HG02798 (cell line): ENCODE data around the gene C22orf42.
"Not testable (repeated sequence)": the region's sequence is repeated elsewhere in the genome, so short reads cannot be mapped to it uniquely, and the experiment has no call there.

Source experiments
- ATAC-seq: cut with Tn5 transposase; IDR thresholded peaks from one replicate; pipeline ENCODE4 v1.9.1; 2021; ENCODE audit warnings: mild to moderate bottlenecking; ENCODE audit not compliant: unreplicated experiment, poor library complexity

Gene C22orf42

DNA sequence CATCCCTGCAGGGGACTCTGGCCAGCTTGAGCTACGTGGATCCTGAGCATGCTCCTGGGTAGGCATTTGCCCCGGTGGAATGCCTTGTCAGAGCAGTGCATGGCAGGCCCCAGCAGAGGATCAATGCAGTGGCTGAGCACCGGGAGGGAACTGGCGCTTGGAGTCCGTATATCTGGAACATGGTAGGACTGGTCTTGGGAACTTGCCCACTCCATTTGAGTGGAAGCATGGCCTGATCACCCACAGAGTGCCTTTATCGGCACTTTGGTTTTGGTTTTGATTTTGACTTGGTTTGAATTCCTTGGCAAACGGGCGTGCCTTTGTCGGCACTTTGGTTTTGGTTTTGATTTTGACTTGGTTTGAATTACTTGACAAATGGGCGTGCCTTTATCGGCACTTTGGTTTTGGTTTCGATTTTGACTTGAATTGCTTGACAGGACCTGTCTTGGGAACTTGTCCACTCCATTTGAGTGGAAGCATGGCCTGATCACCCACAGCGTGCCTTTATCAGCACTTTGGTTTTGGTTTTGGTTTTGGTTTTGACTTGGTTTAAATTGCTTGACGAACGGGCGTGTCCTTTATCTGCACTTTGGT lies 21.3 kb downstream of the C22orf42 start:
- ATAC-seq = not testable (repeated sequence)

DNA sequence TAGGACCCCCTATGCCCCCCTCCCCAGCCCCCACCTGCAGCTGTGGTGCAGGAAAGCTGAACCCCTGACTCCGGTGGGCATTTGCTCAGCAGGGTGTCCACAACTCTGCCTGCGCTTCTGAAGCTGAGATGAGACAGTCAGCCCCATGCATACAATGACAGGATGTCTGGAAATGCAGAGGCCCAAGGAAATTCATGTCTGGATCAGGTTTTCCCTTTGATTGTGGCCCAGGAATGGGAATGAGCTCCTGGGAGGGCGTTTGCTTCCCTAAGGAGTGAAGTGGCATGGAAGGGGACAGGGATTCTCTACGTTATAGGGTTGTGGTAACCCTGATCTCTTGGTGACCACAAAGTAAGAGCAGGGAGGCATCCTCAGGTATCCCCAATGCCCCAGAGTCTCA lies 22.2 kb downstream of the C22orf42 start:
- ATAC-seq = not testable (repeated sequence)

DNA sequence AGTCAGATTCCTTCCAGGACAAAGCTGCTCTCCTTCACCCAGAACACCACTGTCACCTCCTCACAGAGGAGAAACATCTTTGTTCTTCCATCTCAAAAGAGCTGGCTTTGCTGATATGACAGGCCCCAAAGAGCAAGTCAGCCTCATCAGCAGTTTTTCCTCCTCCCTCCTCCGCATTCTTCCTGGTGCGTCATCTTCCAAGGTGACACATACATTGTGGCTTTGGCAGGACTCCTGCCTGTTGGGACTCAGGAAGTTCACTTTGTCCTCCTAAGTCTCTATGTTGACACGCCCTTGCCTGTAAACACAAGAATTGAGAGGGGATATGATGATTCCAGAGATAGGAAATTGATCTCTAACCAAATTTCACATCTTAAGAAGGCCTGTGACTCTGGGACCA lies 23.1 kb downstream of the C22orf42 start:
- not testable (repeated sequence) for ATAC-seq

DNA sequence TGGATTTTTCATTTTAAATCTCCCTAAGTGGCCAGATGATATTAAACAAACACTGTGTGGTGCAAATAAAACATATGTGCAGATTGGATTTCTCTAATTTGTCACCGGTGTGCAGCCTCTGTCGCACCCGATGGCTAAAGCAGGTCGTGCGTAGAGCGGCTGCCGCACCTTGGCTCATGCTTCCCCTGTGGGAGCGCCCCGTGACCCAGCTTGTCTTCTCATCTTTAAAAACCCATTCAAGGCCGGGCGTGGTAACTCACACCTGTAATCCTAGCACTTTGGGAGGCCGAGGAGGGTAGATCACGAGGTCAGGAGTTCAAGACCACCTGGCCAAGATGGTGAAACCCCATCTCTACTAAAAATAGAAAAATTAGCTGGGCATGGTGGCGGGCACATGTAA lies 24.3 kb downstream of the C22orf42 start:
- not testable (repeated sequence) for ATAC-seq

DNA sequence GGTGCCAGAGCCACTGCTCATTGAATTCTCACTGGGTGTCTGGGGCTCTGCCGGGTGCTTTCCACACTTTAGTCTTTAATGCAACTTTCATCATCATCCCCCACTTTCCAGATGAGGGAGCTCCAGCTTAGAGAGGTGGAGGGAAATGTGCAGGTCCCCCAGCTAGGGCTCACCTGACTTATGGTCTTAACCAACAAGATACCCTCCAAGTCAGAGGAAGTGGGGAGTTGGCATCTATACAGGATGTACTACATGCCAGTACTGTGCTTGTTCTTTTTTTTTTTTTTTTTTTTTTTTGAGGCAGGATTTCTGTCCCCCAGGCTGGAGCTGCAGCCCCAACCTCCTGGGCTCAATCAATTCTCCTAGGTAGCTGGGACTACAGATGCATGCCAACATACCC lies 26.3 kb downstream of the C22orf42 start:
- ATAC-seq = no peak

DNA sequence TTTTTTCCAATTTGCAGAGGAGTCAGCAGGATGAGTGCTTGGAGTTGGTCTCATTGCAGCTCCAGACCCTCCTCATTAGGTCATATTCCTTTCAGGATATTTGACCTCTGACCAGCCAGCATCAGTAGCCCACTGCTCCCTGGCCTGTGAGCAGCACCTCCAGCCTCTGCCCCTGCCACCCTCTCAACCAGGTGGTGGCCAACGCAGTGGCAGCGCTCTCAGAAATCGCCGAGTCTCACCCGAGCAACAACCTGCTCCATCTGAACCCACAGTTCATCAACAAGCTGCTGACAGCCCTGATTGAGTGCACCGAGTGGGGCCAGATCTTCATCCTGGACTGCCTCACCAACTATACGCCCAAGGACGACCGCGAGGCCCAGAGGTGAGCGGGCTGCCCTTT lies 27.0 kb downstream of the C22orf42 start:
- no peak for ATAC-seq

DNA sequence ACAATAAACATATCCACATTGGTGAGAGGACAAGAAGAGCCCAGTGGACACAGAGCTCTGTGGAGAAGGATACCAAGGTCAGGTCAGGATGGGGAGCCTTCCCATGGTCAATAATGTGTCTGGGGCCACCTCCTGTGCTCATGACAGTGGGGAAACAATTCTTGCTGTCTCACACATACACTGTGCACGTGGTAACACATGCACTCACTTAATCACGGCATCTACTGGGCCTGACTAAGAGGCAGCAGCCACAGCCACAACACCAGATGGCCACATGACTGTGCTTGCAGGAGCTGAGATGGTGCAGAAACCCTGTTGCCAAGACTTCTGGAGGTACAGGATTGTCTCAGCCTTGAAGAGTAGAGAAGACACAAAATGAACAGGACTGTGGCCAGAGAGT lies 28.6 kb downstream of the C22orf42 start:
- no peak for ATAC-seq

DNA sequence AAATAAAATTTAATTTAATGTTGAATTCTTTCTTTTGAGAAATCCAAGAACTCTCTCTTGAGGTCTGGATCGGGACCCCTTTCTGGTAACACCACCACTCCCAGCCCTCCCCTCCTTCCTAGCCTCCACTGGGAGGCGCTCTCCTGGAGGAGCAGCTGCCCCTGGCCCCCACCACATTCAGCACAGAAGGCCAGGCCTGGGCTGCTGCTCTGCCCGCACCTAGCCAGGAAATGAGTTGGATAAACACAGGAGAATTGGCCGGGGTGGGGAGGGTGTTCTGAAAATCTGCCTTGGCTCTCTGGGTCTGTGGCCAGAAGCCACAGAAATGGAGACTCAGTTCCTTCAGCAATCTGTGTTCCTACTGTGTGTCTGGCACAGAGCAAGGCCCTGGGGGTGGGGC lies 31.2 kb downstream of the C22orf42 start:
- ATAC-seq = no peak

DNA sequence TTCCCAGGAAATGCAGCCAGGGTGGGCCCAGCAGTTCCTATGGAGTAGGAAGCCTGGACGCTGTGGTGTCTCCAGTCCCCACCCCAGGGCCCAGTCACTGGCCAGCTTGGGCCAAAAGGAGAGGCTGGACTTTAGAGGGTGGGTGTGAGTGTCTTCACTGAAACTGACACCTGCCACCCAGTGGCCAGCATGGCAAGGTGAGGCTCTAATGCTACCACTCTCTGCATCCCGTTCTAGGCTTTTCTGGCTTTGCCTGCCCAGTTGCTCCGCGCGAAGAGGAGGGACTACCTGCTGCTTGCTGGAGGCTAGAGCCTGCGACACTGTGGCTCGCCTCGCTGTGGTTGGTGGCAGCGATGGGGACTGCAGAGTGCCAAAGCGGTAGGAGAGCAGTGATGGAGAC lies 35.4 kb downstream of the C22orf42 start:
- ATAC-seq = no peak

DNA sequence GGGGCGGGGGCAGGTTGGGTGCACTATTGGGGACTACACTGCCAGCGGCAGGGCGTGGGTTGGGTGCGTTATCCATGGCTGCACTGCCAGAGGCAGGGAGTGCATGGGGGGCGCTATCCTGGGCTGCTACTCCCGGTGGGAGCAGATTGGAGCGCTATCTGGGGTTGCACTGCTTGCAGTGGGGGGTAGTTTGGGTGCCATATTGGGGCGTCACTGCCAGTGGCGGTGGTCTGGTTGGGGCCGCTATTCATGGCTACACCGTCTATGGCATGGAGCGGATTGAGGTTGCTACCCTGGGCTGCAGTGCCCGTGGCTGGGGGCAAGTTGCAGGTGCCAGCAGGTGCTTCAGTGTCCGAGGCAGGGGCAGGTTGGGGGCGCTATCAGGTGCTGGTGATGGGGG lies 36.2 kb downstream of the C22orf42 start:
- no peak for ATAC-seq

DNA sequence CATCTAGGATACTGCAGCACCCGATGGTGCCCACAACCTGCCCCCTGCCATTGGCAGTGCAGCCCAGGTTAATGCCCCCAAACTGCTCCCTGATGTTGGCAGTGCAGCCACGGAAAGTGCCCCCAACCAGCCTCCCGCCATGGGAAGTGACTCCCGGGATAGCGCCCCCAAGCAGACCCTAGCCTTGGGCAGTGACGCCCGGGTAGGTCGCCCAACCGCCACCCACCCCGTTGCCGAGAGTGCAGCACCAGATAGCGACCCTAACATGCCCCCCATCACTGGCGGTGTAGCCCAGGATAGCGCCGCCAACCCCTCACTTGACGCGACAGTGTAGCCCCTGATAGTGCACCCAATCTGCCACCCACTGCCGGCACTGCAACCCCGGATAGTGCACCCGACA lies 38.5 kb downstream of the C22orf42 start:
- no peak for ATAC-seq

DNA sequence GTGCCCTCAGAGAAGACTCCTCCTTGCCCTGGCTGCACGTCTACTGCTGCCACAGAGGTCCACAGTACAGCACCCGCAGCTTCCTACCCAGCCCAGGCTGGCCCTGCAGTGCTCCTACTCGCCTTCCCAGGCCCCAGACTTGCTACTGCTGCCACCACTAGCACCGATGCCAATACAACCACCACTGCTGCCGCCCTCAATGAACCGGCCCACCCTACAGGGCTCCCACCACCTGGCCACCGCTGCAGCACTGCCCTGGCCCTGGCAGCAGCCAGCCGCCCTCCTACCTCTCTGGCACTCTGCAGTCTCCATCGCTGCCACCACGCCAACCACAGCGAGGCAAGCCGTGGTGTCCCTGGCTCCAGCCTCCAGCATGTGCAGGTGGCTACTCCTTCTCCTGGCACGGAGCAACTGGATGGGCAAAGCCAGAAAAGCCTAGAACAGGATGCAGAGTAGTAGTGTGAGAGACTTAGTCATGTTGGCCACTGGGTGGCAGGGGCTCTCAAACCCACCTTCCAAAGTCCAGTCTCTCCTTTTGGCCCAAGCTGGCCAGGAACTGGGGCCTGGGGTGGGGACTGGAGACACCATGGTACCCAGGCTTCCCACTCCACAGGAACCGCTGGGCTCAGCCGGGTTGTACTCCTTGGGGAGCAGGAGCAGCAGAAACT lies 39.4 kb downstream of the C22orf42 start:
- no peak for ATAC-seq

DNA sequence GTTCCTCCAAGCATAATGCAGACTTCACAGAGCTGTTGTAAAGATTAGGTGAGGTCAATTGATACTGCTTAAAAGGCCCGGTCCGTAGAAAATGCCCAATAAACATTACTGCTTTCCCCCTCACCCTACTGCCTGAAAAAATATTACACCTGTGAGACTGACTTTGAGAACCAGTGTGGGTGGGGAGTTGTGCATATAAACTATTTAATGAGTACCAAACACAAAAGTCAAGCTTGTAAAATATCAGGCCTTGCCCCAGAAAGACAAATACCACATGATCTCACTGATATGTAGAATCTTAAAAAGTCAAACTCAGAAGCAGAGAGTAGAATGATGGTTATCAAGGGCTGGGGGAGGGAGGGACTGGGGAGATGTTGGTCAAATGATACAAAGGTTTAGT lies 46.7 kb downstream of the C22orf42 start:
- no peak for ATAC-seq

DNA sequence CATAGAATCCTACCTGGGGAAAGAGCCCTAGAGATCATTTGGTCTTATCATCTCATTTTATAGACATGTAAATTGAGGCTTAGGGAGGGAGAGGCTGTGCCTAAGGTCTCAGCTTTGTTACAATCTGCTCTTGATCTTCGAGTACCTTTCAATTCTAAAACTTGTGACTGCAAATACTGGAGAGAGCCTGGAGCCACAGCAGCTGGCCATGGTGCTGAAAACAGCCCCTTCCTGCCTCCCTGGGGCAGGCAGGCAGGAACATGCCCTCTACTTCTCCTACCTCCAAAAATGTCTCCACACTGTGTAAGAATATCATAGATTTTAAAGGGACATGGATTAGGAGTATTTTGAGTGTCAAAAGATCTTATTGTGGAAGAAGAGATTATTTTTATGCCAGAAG lies 52.2 kb downstream of the C22orf42 start:
- ATAC-seq = no peak

DNA sequence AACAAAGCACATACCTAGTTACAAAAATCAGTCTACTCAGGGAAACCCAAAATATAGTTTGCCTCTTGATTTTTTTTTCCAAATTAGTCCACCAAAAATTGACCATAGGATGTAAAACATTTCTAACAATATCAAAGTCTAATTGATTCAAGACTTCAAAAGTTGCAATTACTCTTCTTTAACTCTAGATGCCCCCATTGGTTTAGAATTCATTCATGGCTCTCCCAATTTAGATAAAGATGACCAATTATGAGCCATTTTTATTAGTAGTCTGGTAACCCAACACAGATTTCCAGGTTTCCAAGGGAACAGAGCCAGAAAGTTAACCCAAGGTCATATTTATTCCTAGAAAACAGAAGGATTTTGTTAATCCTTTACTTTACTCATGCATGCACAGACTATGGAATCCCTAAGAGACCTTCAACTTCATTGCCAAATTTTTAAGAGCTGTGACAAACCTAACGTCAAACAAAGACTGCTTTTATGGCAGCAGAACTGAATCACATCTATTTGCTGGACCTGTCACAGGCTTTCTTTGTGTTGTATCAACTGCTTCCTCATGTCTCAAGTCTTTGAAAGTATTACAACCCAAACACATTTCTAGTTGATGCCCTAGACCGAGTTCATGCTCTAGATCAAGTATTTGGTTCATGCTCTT lies 55.3 kb downstream of the C22orf42 start:
- ATAC-seq = no peak

DNA sequence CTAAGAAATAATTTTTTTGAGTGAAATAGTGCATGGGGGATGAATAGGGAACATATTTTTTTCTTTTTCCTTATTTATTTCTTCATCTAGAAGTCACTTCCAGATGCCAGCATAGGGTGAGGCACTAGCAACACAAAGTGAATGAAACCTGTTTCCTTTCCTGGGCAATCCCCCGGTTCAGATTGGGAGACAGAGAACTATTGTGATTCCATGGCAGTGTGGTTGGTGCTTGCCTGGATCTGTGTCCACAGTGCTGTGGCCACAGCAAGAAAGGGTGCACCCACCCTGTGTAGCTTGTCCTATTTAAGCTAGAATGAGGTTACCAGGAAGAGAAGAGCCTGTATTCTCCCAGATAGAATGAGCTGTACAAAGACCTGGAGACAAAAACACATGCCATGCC lies 58.4 kb downstream of the C22orf42 start:
- ATAC-seq = no peak
